Prostate gland (tissue), 2 donors: ENCODE measurements around the gene PEAR1. TPM values are rescaled to one million over a fixed set of nuclear protein-coding genes. Genes with fewer than 3 reads are reported as not detected.

Source experiments
- DNase-seq: peaks from one replicate; pipeline ENCODE4 v3.0.0-alpha.2; 2019; ENCODE audit warnings: low spot score
- H3K27ac ChIP-seq, 2 donors: fragments of 200-600 bp; sonication (generic); 2 replicates each; pipeline ENCODE4 v1.5.1; 2017 to 2019
- H3K27me3 ChIP-seq: fragments of 200-600 bp; sonication (generic); replicated peaks from 2 replicates; pipeline ENCODE4 v1.5.1; 2019; ENCODE audit not compliant: insufficient read depth
- H3K36me3 ChIP-seq, 2 donors: fragments of 200-600 bp; sonication (generic); 1 replicate in 1 of 2; 2 replicates in 1 of 2; pipeline versions ENCODE4 v1.5.1 to v1.8.1; 2017 to 2019
- H3K4me1 ChIP-seq: fragments of 200-600 bp; sonication (generic); replicated peaks from 2 replicates; pipeline ENCODE4 v1.5.1; 2019
- H3K4me3 ChIP-seq, 2 donors: fragments of 200-600 bp; sonication (generic); 2 replicates each; pipeline ENCODE4 v1.5.1; 2017 to 2019
- H3K9me3 ChIP-seq: fragments of 200-600 bp; sonication (generic); 2 replicates; pipeline ENCODE4 v1.5.1; 2017
- POLR2A ChIP-seq: fragments of 450-650 bp; IDR thresholded peaks from one replicate; pipeline ENCODE4 v1.6.1; 2016; ENCODE audit warnings: antibody characterized with exemption, mild to moderate bottlenecking
- POLR2AphosphoS5 ChIP-seq: sonication (generic); formaldehyde crosslinking; IDR thresholded peaks from one replicate; pipeline ENCODE4 v1.6.1; 2017; ENCODE audit warnings: antibody characterized with exemption
- WGBS: methylation state at CpG from one replicate; pipeline ENCODE4 v1.1.5; 2018; 5-methylcytosine and 5-hydroxymethylcytosine counted together
- intact Hi-C: fragments of 100-400 bp; cut with DNase I; formaldehyde crosslinking; loops from one replicate; pipeline ENCODE4 v1.14.2; 2022
- total RNA-seq, 2 donors: library from RNA; depleted of rRNA; stranded (reverse); fragments of >200 nt; gene quantifications; one replicate each; pipeline ENCODE4 v1.1.0, GENCODE V29; 2016
- TF ChIP-seq, protein P1 (sequence below), 4 experiments: fragments of 200-600 bp in 2 of 4; fragments of 450-650 bp in 2 of 4; sonication (generic) in 2 of 4; IDR thresholded peaks; 1 replicate in 3 of 4; 2 replicates in 1 of 4; pipeline ENCODE4 v1.5.1; 2016 to 2019; ENCODE audit warnings: antibody characterized with exemption in 4 of 4, mild to moderate bottlenecking in 2 of 4, moderate library complexity in 2 of 4

Gene PEAR1
- total RNA-seq, 2 donors from 2014 or later: 3.6 to 20.0 TPM

DNA sequence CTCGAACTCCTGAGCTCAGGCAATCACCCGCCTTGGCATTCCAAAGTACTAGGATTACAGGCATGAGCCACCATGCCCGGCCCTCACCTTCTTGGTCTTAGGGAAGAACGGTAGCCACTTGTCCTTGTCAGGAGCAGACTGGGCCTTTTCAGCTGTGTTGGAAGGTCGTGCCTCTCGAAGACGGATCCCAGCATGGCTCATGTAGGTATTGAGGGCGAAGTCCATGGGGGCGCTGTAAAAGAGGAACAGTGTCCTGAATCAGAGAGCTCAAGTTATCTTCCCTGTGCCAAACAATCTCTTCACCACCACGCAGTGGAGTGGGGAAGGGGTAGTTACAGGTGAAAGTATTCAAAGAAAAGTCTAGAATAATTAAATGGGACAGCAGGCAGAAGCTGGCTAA is 62.8 kb downstream of the PEAR1 start:
- H3K9me3 ChIP-seq: no peaks in the 10 kb centered on the region
- 97% methylated on average over 10 of the region's 10 CpGs for WGBS
- H3K4me1 ChIP-seq: no peaks in the 10 kb centered on the region
- peaks cover 8 to 11% of the 10 kb centered on the region in 2 donors for H3K36me3 ChIP-seq
- no peak overlapping the region for H3K27ac ChIP-seq
- TF ChIP-seq POLR2A: no peak
- TF ChIP-seq, protein P1, sequence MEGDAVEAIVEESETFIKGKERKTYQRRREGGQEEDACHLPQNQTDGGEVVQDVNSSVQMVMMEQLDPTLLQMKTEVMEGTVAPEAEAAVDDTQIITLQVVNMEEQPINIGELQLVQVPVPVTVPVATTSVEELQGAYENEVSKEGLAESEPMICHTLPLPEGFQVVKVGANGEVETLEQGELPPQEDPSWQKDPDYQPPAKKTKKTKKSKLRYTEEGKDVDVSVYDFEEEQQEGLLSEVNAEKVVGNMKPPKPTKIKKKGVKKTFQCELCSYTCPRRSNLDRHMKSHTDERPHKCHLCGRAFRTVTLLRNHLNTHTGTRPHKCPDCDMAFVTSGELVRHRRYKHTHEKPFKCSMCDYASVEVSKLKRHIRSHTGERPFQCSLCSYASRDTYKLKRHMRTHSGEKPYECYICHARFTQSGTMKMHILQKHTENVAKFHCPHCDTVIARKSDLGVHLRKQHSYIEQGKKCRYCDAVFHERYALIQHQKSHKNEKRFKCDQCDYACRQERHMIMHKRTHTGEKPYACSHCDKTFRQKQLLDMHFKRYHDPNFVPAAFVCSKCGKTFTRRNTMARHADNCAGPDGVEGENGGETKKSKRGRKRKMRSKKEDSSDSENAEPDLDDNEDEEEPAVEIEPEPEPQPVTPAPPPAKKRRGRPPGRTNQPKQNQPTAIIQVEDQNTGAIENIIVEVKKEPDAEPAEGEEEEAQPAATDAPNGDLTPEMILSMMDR (IDR thresholded peaks at IDR 0.05): no peak
- TF ChIP-seq POLR2AphosphoS5: no peak
- no peak overlapping the region for H3K4me3 ChIP-seq
- DNase-seq: no peak
- H3K27me3 ChIP-seq: no peaks in the 10 kb centered on the region
- intact Hi-C loops: no loop called here

- 94% methylated on average over 3 of the region's 3 CpGs for WGBS
- TF ChIP-seq POLR2A (no peak), POLR2AphosphoS5 (no peak)
- TF ChIP-seq, protein P1 (IDR thresholded peaks at IDR 0.05): no peak
- H3K36me3 ChIP-seq: peaks cover 3 to 11% of the 10 kb centered on the region in 2 donors
- no peaks in the 10 kb centered on the region for H3K27me3 ChIP-seq
- no peaks in the 10 kb centered on the region for H3K9me3 ChIP-seq
- intact Hi-C loops: no loop called here
- H3K4me3 ChIP-seq: no peak overlapping the region
- no peaks in the 10 kb centered on the region for H3K4me1 ChIP-seq
- no peak for DNase-seq
- no peak overlapping the region for H3K27ac ChIP-seq
These were observed 64.1 kb downstream of the PEAR1 start for GRCh38 chr1:156957634-156958033.

GRCh38 chr1:156958247-156958714 is 64.8 kb downstream of the PEAR1 start:
- no peak for DNase-seq
- TF ChIP-seq POLR2A: no peak
- no peak for TF ChIP-seq POLR2AphosphoS5
- TF ChIP-seq, protein P1 (IDR thresholded peaks at IDR 0.05): no peak
- Histone ChIP-seq H3K36me3 (peaks cover 3 to 11% of the 10 kb centered on the region in 2 donors), H3K4me3 (no peak overlapping the region), H3K9me3 (no peaks in the 10 kb centered on the region), H3K27me3 (no peaks in the 10 kb centered on the region), H3K4me1 (no peaks in the 10 kb centered on the region), H3K27ac (no peak overlapping the region)
- 48% methylated on average over 2 of the region's 2 CpGs for WGBS
- intact Hi-C loops: no loop called here

- Histone ChIP-seq H3K4me3 (no peak overlapping the region), H3K4me1 (no peaks in the 10 kb centered on the region), H3K27me3 (no peaks in the 10 kb centered on the region), H3K27ac (no peak overlapping the region), H3K36me3 (peaks cover 3 to 11% of the 10 kb centered on the region in 2 donors), H3K9me3 (no peaks in the 10 kb centered on the region)
- WGBS: 33% methylated on average over 2 of the region's 2 CpGs
- intact Hi-C loops: no loop called here
- DNase-seq: no peak
- TF ChIP-seq POLR2AphosphoS5 (no peak), POLR2A (no peak)
- TF ChIP-seq, protein P1 (IDR thresholded peaks at IDR 0.05): no peak
These were observed 65.9 kb downstream of the PEAR1 start for GRCh38 chr1:156959414-156959813.

DNA sequence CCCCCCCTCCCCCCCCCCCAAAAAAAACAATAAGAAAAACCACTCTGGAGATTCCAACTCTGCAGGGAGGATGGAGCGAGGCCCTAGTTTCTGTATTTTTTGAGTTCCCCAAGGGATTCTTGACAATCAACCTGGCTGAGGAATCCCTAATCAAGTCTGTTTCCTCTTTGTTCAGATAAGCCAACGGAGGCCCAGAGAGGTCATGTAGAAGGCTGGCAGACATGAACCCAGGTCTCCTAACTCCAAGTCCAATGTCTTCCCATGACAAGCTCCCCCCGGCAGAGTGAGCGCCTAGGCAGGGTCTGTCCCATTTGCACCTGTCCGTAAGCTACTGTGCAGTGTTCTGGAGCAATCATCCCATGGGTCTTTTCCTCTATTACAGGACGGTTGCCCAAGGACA is 66.4 kb downstream of the PEAR1 start:
- no peaks in the 10 kb centered on the region for H3K27me3 ChIP-seq
- TF ChIP-seq POLR2A (no peak), POLR2AphosphoS5 (no peak)
- TF ChIP-seq, protein P1 (IDR thresholded peaks at IDR 0.05): no peak
- WGBS: 97% methylated on average over 4 of the region's 6 CpGs
- H3K4me1 ChIP-seq: no peaks in the 10 kb centered on the region
- peaks cover 3 to 11% of the 10 kb centered on the region in 2 donors for H3K36me3 ChIP-seq
- no peak overlapping the region for H3K4me3 ChIP-seq
- H3K27ac ChIP-seq: no peak overlapping the region
- DNase-seq: no peak
- H3K9me3 ChIP-seq: no peaks in the 10 kb centered on the region
- intact Hi-C loops: no loop called here
